H1 (cell line): ENCODE measurements around the gene IPO13. TPM values are rescaled to one million over a fixed set of nuclear protein-coding genes. Genes with fewer than 3 reads are reported as not detected.

ENCODE experiments used
- CTCF ChIA-PET: fragments of 300-600 bp; sonication (Branson Sonifier 250); formaldehyde crosslinking; loops from one replicate; lab custom pipeline; 2021; ENCODE audit not compliant: partially characterized antibody; lab: Charles Lee
- POLR2A ChIA-PET: fragments of 300-600 bp; sonication (Branson Sonifier 250); formaldehyde crosslinking; loops from one replicate; lab custom pipeline; 2021; ENCODE audit warnings: inconsistent platforms; ENCODE audit not compliant: partially characterized antibody; lab: Charles Lee
- DNase-seq, 2 experiments: peaks; one replicate each; pipeline versions ENCODE4 v3.0.0 to v3.0.0-alpha.2; 2010 to 2022; ENCODE audit warnings: low spot score in 2 of 2, low read depth in 1 of 2, mixed read lengths in 1 of 2
- FAIRE-seq: peaks from 2 replicates; lab custom pipeline; 2011; peaks lifted over from hg19 to GRCh38; lab: Jason Lieb, UNC
- H2AFZ ChIP-seq: 2 replicates; pipeline ENCODE4 v1.8.1; 2012; ENCODE audit warnings: low read length, inconsistent platforms
- H2AK5ac ChIP-seq: 2 replicates; pipeline ENCODE4 v1.6.1; 2013; ENCODE audit warnings: low read depth, low read length
- H2BK120ac ChIP-seq: replicated peaks from 2 replicates; pipeline ENCODE3; 2013; ENCODE audit warnings: low read depth, low read length, inconsistent platforms
- H2BK12ac ChIP-seq: 2 replicates; pipeline ENCODE4 v1.6.1; 2013; ENCODE audit warnings: low read depth, low read length
- H2BK15ac ChIP-seq: 2 replicates; pipeline ENCODE4 v1.6.1; 2013; ENCODE audit warnings: low read length
- H2BK20ac ChIP-seq: 2 replicates; pipeline ENCODE4 v1.6.1; 2013; ENCODE audit warnings: low read length
- H2BK5ac ChIP-seq: 2 replicates; pipeline ENCODE4 v1.6.1; 2013; ENCODE audit warnings: low read depth, low read length
- H3K14ac ChIP-seq: 2 replicates; pipeline ENCODE4 v1.6.1; 2013; ENCODE audit warnings: inconsistent platforms; ENCODE audit not compliant: insufficient read length
- H3K18ac ChIP-seq: 2 replicates; pipeline ENCODE4 v1.6.1; 2013; ENCODE audit warnings: low read length; ENCODE audit errors: extremely low read depth
- H3K23ac ChIP-seq: 2 replicates; pipeline ENCODE4 v1.6.1; 2013; ENCODE audit warnings: inconsistent platforms; ENCODE audit not compliant: insufficient read length
- H3K23me2 ChIP-seq: 2 replicates; pipeline ENCODE4 v1.6.1; 2013; ENCODE audit warnings: low read depth, low read length
- H3K27ac ChIP-seq: 2 replicates; pipeline ENCODE4 v1.6.1; 2011; ENCODE audit warnings: low read depth, low read length, inconsistent platforms
- H3K27me3 ChIP-seq, 4 experiments: replicated peaks in 1 of 4; 1 replicate in 1 of 4; 2 replicates in 3 of 4; pipeline versions ENCODE4 v1.6.1 to v1.8.1; 2011 to 2013; ENCODE audit warnings: low read length in 3 of 4, mild to moderate bottlenecking in 3 of 4, inconsistent platforms in 2 of 4, mixed read lengths in 2 of 4, moderate library complexity in 1 of 4; ENCODE audit not compliant: control insufficient read depth in 3 of 4, insufficient read depth in 3 of 4; ENCODE audit errors: extremely low read depth in 1 of 4
- H3K36me3 ChIP-seq, 4 experiments: 2 replicates each; pipeline versions ENCODE4 v1.6.1 to v1.8.1; 2011 to 2013; ENCODE audit warnings: mild to moderate bottlenecking in 4 of 4, low read length in 3 of 4, moderate library complexity in 2 of 4, control low read depth in 1 of 4, inconsistent platforms in 1 of 4; ENCODE audit not compliant: insufficient read depth in 4 of 4, control insufficient read depth in 2 of 4
- H3K4ac ChIP-seq: replicated peaks from 2 replicates; pipeline ENCODE3; 2013; ENCODE audit warnings: low read length, low read depth, mixed read lengths, inconsistent platforms; ENCODE audit not compliant: insufficient read length
- H3K4me1 ChIP-seq, 4 experiments: replicated peaks in 1 of 4; 1 replicate in 1 of 4; 2 replicates in 3 of 4; pipeline versions ENCODE4 v1.6.1 to v1.8.1; 2011 to 2013; ENCODE audit warnings: low read length in 3 of 4, inconsistent platforms in 2 of 4, mixed read lengths in 1 of 4; ENCODE audit not compliant: insufficient read depth in 4 of 4, control insufficient read depth in 3 of 4
- H3K4me2 ChIP-seq, 2 experiments: 2 replicates each; pipeline versions ENCODE4 v1.6.1 to v1.8.1; 2011 to 2013; ENCODE audit warnings: low read depth in 2 of 2, low read length in 2 of 2, control low read depth in 1 of 2, inconsistent platforms in 1 of 2, mild to moderate bottlenecking in 1 of 2; ENCODE audit not compliant: insufficient read depth in 1 of 2
- H3K4me3 ChIP-seq, 4 experiments: fragments of 200-600, 300-600 bp in 1 of 4; sonication (generic), shearing (Covaris generic), sonication (Bioruptor Twin) in 1 of 4; 2 replicates each; pipeline versions ENCODE4 v1.5.1 to v1.8.1; 2011 to 2016; ENCODE audit warnings: low read length in 4 of 4, low read depth in 3 of 4, control low read depth in 2 of 4, inconsistent platforms in 2 of 4, mild to moderate bottlenecking in 2 of 4, mixed read lengths in 1 of 4, moderate library complexity in 1 of 4; ENCODE audit not compliant: insufficient read depth in 2 of 4; ENCODE audit errors: extremely low read depth in 1 of 4
- H3K56ac ChIP-seq: replicated peaks from 2 replicates; pipeline ENCODE3; 2013; ENCODE audit warnings: low read depth, mild to moderate bottlenecking, mixed read lengths, low read length, inconsistent platforms; ENCODE audit not compliant: insufficient read length
- H3K79me1 ChIP-seq: 2 replicates; pipeline ENCODE4 v1.6.1; 2013; ENCODE audit warnings: low read depth, low read length, control low read depth
- H3K79me2 ChIP-seq, 2 experiments: 2 replicates each; pipeline versions ENCODE4 v1.6.1 to v1.8.1; 2012 to 2013; ENCODE audit warnings: low read length in 2 of 2, mild to moderate bottlenecking in 2 of 2, inconsistent platforms in 1 of 2; ENCODE audit not compliant: insufficient read depth in 2 of 2, control insufficient read depth in 1 of 2
- H3K9ac ChIP-seq, 4 experiments: replicated peaks in 1 of 4; 1 replicate in 1 of 4; 2 replicates in 3 of 4; pipeline versions ENCODE4 v1.6.1 to v1.8.1; 2011 to 2013; ENCODE audit warnings: low read depth in 3 of 4, low read length in 3 of 4, control low read depth in 2 of 4, mild to moderate bottlenecking in 2 of 4, moderate library complexity in 2 of 4, inconsistent platforms in 1 of 4; ENCODE audit errors: extremely low read depth in 1 of 4
- H3K9me3 ChIP-seq, 2 experiments: 2 replicates each; pipeline versions ENCODE4 v1.6.1 to v1.8.1; 2012 to 2013; ENCODE audit warnings: mild to moderate bottlenecking in 2 of 2, moderate library complexity in 2 of 2, control low read depth in 1 of 2, inconsistent platforms in 1 of 2, low read depth in 1 of 2, low read length in 1 of 2, mixed read lengths in 1 of 2; ENCODE audit not compliant: insufficient read depth in 2 of 2
- H4K20me1 ChIP-seq, 2 experiments: replicated peaks in 1 of 2; 2 replicates each; pipeline versions ENCODE3 to v1.8.1; 2011 to 2013; ENCODE audit warnings: inconsistent platforms in 2 of 2, low read length in 2 of 2, mild to moderate bottlenecking in 1 of 2; ENCODE audit not compliant: insufficient read depth in 2 of 2, control insufficient read depth in 1 of 2
- H4K5ac ChIP-seq: 2 replicates; pipeline ENCODE4 v1.6.1; 2013; ENCODE audit warnings: low read length, low read depth, mixed read lengths, inconsistent platforms; ENCODE audit not compliant: insufficient read length
- H4K8ac ChIP-seq: 2 replicates; pipeline ENCODE4 v1.8.0; 2013; ENCODE audit warnings: mild to moderate bottlenecking, moderate library complexity, low read length, inconsistent platforms; ENCODE audit not compliant: insufficient read depth; ENCODE audit errors: extremely low read depth
- H4K91ac ChIP-seq: replicated peaks from 2 replicates; pipeline ENCODE3; 2013; ENCODE audit warnings: low read length, mixed read lengths, inconsistent platforms; ENCODE audit not compliant: insufficient read length
- ASH2L ChIP-seq: fragments of 200-600, 300-600 bp; sonication (generic); IDR thresholded peaks from one replicate; pipeline ENCODE4 v1.7.1; 2017; ENCODE audit warnings: low read length
- CBX8 ChIP-seq: fragments of 300-800, 300-1000 bp; sonication (generic); IDR thresholded peaks from 2 replicates; pipeline ENCODE4 v1.7.1; 2016; ENCODE audit warnings: low read depth, low read length, borderline replicate concordance
- CTBP2 ChIP-seq: IDR thresholded peaks from 2 replicates; pipeline ENCODE4 v1.7.0; 2011; ENCODE audit warnings: borderline replicate concordance, mild to moderate bottlenecking, moderate library complexity, mixed read lengths, low read length; ENCODE audit not compliant: insufficient read depth, insufficient read length
- HDAC2 ChIP-seq, 2 experiments: fragments of 300-600 bp in 1 of 2; sonication (generic) in 1 of 2; IDR thresholded peaks; 2 replicates each; pipeline ENCODE4 v1.6.1; 2011 to 2012; ENCODE audit warnings: low read depth in 2 of 2, low read length in 2 of 2, mild to moderate bottlenecking in 2 of 2, moderate library complexity in 2 of 2, borderline replicate concordance in 1 of 2, inconsistent platforms in 1 of 2
- KDM5A ChIP-seq: fragments of 200-600 bp; IDR thresholded peaks from 2 replicates; pipeline ENCODE4 v1.7.1; 2012; ENCODE audit warnings: mild to moderate bottlenecking, low read length, inconsistent platforms, mixed read lengths
- MAX ChIP-seq: IDR thresholded peaks from 2 replicates; pipeline ENCODE4 v1.6.1; 2012; ENCODE audit warnings: inconsistent platforms
- NRF1 ChIP-seq: IDR thresholded peaks from 2 replicates; pipeline ENCODE4 v1.6.1; 2011; ENCODE audit warnings: mild to moderate bottlenecking, low read depth, low read length, improper control_type of control experiment
- RAD21 ChIP-seq, 2 experiments: IDR thresholded peaks in 1 of 2; conservative IDR thresholded peaks in 1 of 2; 2 replicates each; pipeline ENCODE4 v1.6.1; 2011; ENCODE audit warnings: low read depth in 2 of 2, low read length in 2 of 2, improper control_type of control experiment in 1 of 2, inconsistent platforms in 1 of 2, mild to moderate bottlenecking in 1 of 2, moderate library complexity in 1 of 2
- SAP30 ChIP-seq: fragments of 300-600 bp; sonication (generic); IDR thresholded peaks from 2 replicates; pipeline ENCODE4 v1.7.1; 2012; ENCODE audit warnings: low read length, moderate library complexity, mild to moderate bottlenecking, inconsistent platforms; ENCODE audit not compliant: insufficient read depth, insufficient replicate concordance
- WGBS, 2 experiments: shearing (Covaris generic) in 1 of 2; methylation state at CpG; one replicate each; pipeline versions ENCODE4 v1.1.6 to v1.1.7; 2013 to 2015; ENCODE audit warnings: low lambda C conversion rate in 2 of 2, mixed read lengths in 2 of 2, inconsistent platforms in 1 of 2, low coverage in 1 of 2, missing lambda C conversion rate in 1 of 2; ENCODE audit not compliant: insufficient replicate concordance in 2 of 2, insufficient coverage in 1 of 2, insufficient read length in 1 of 2; ENCODE audit errors: extremely low coverage in 1 of 2, missing lambda C conversion rate in 1 of 2; 5-methylcytosine and 5-hydroxymethylcytosine counted together
- polyA plus RNA-seq, 7 experiments: library from polyadenylated mRNA; depleted of rRNA in 3 of 7; stranded (reverse) in 5 of 7; unstranded in 2 of 7; fragments of >200 nt in 5 of 7; fragments of 200-250 nt in 2 of 7; gene quantifications; 1 replicate in 5 of 7; 2 replicates in 1 of 7; 4 replicates in 1 of 7; pipeline versions ENCODE4 v1.2.1 to v1.2.3, GENCODE V29; 2011 to 2013; ENCODE audit warnings: missing spikeins in 2 of 7, mixed read lengths in 2 of 7
- total RNA-seq: library from RNA; stranded (reverse); fragmentation: NEBNext Ultra II Directional; extraction: Animal tissue kit (Norgen Biotek cat#: 25700); gene quantifications from 2 replicates; pipeline ENCODE4 v1.2.1, GENCODE V29; 2021

The IPO13 gene
- total and polyA plus RNA-seq, 2 of the 8 experiments (the other 6 are each of a cell fraction or from before 2014, with no cell fraction given), result 23.0 to 27.0 TPM

GRCh38 chr1:43997295-43997999 lies 50.7 kb downstream of the IPO13 start:
- DNase-seq, result no peak
- H4K8ac ChIP-seq, result no peak overlapping the region
- no peak overlapping the region for H3K23ac ChIP-seq
- H3K4ac ChIP-seq, result no peak overlapping the region
- no peak overlapping the region for H3K14ac ChIP-seq
- H2AFZ ChIP-seq, result no peak overlapping the region
- H4K91ac ChIP-seq, result no peak overlapping the region
- no peaks in the 10 kb centered on the region for H3K9me3 ChIP-seq
- no peak overlapping the region for H2BK12ac ChIP-seq
- peaks cover 2% of the 10 kb centered on the region in 2 experiments for H4K20me1 ChIP-seq
- 0 out of 2 replicates have a peak, but pooled peaks cover under 1% of the 10 kb centered on the region for H3K23me2 ChIP-seq
- H3K27me3 ChIP-seq, result no peaks in the 10 kb centered on the region
- H2AK5ac ChIP-seq, result no peak overlapping the region
- H2BK5ac ChIP-seq, result no peak overlapping the region
- H3K9ac ChIP-seq, result no peak overlapping the region
- no peak overlapping the region for H3K56ac ChIP-seq
- ChIA-PET POLR2A (interaction anchor here (1.0 to 27.1 kb wide), 4 partner anchors 17 to 50 kb away, joined by 3 to 544 read pairs (median 4); partner anchors contain the start of gene SLC6A9), CTCF (interaction anchor here (0.9 to 21.8 kb wide), 6 partner anchors 9 to 50 kb away, joined by 3 to 478 read pairs (median 4); no protein-coding TSS in a partner anchor)
- no peak for FAIRE-seq
- H3K4me3 ChIP-seq, result no peak overlapping the region
- no peaks in the 10 kb centered on the region for H3K79me1 ChIP-seq
- 92% methylated on average over 17 of the region's 22 CpGs; no CpG with 5 or more reads in 1 of the 2 experiments for WGBS, 2 experiments
- TF ChIP-seq RAD21 (IDR thresholded peaks at IDR 0.05 in 1 of 2, conservative IDR thresholded peaks at IDR 0.05 in 1 of 2; ENCODE audit: low read depth in 2 of 2, low read length in 2 of 2) (no peak), SAP30 (no peak), ASH2L (no peak), KDM5A (no peak), CTBP2 (no peak), MAX (no peak), CBX8 (no peak), HDAC2 (IDR thresholded peaks at IDR 0.05; ENCODE audit: borderline replicate concordance in 1 of 2, low read depth in 2 of 2, low read length in 2 of 2) (no peak), NRF1 (no peak)
- H4K5ac ChIP-seq, result no peak overlapping the region
- H3K4me1 ChIP-seq, result peaks cover 0 to 2% (median 0%) of the 10 kb centered on the region in 4 experiments; a peak in 4 of 7 replicates
- H2BK15ac ChIP-seq, result no peak overlapping the region
- H3K4me2 ChIP-seq, result no peak overlapping the region
- no peak overlapping the region for H2BK20ac ChIP-seq
- no peak overlapping the region for H3K27ac ChIP-seq
- H3K18ac ChIP-seq, result no peak overlapping the region
- H3K36me3 ChIP-seq, result peaks cover 0 to 11% (median 8%) of the 10 kb centered on the region in 4 experiments; a peak in 5 of 8 replicates
- no peak overlapping the region for H2BK120ac ChIP-seq
- no peaks in the 10 kb centered on the region for H3K79me2 ChIP-seq
